ENCODE measurements around the gene SORCS1. TPM values are rescaled to one million over a fixed set of nuclear protein-coding genes. Genes with fewer than 3 reads are reported as not detected.

Gene SORCS1
- total and polyA plus RNA-seq, 2 of the 8 experiments (the other 6 are each of a cell fraction or from before 2014, with no cell fraction given), result 4.1 to 4.6 TPM

- ChIA-PET CTCF (ENCODE audit: partially characterized antibody) (interaction anchor here (0.7 to 4.6 kb wide), 13 partner anchors 12 to 1269 kb away, joined by 3 to 26 read pairs (median 3); no protein-coding TSS in a partner anchor), POLR2A (ENCODE audit: partially characterized antibody) (no interaction called here)
- H3K23me2 ChIP-seq (ENCODE audit: low read depth, low read length), result no peaks in the 10 kb centered on the region; the same call in 1 of the 2 replicates
- no peak overlapping the region for H3K23ac ChIP-seq (ENCODE audit: insufficient read length)
- no peak overlapping the region for H2BK15ac ChIP-seq (ENCODE audit: low read length)
- H2BK12ac ChIP-seq (ENCODE audit: low read depth, low read length), result no peak overlapping the region
- no peak overlapping the region for H4K5ac ChIP-seq (ENCODE audit: insufficient read length, low read depth, low read length)
- no peak overlapping the region for H3K27ac ChIP-seq (ENCODE audit: low read depth, low read length)
- H3K79me2 ChIP-seq (ENCODE audit: control insufficient read depth in 1 of 2, insufficient read depth in 2 of 2, low read length in 2 of 2), result no peaks in the 10 kb centered on the region
- no peak overlapping the region for H2AFZ ChIP-seq (ENCODE audit: low read length)
- H3K4ac ChIP-seq (replicated peaks; ENCODE audit: insufficient read length, low read depth, low read length), result no peak overlapping the region
- H4K20me1 ChIP-seq (replicated peaks in 1 of 2; ENCODE audit: control insufficient read depth in 1 of 2, insufficient read depth in 2 of 2, low read length in 2 of 2), result no peaks in the 10 kb centered on the region
- H3K27me3 ChIP-seq (replicated peaks in 1 of 4; ENCODE audit: control insufficient read depth in 3 of 4, extremely low read depth in 1 of 4, insufficient read depth in 3 of 4, low read length in 3 of 4), result no peaks in the 10 kb centered on the region
- H3K14ac ChIP-seq (ENCODE audit: insufficient read length), result no peak overlapping the region
- H3K79me1 ChIP-seq (ENCODE audit: low read depth, low read length), result no peaks in the 10 kb centered on the region
- H4K91ac ChIP-seq (replicated peaks; ENCODE audit: insufficient read length, low read length), result no peak overlapping the region
- no peaks in the 10 kb centered on the region; a peak in 1 of 8 replicates for H3K36me3 ChIP-seq (ENCODE audit: control insufficient read depth in 2 of 4, insufficient read depth in 4 of 4, low read length in 3 of 4)
- no peak overlapping the region for H3K9ac ChIP-seq (replicated peaks in 1 of 4; ENCODE audit: extremely low read depth in 1 of 4, low read depth in 3 of 4, low read length in 3 of 4)
- no peak overlapping the region for H3K4me2 ChIP-seq (ENCODE audit: insufficient read depth in 1 of 2, low read depth in 2 of 2, low read length in 2 of 2)
- DNase-seq (ENCODE audit: low read depth in 1 of 2, low spot score in 2 of 2) (no peak), FAIRE-seq (no peak)
- H4K8ac ChIP-seq (ENCODE audit: extremely low read depth, insufficient read depth, low read length), result no peak overlapping the region
- H3K56ac ChIP-seq (replicated peaks; ENCODE audit: insufficient read length, low read depth, low read length), result no peak overlapping the region
- H3K18ac ChIP-seq (ENCODE audit: extremely low read depth, low read length), result no peak overlapping the region
- no peak overlapping the region for H2AK5ac ChIP-seq (ENCODE audit: low read depth, low read length)
- H2BK120ac ChIP-seq (replicated peaks; ENCODE audit: low read depth, low read length), result no peak overlapping the region
- no peaks in the 10 kb centered on the region for H3K9me3 ChIP-seq (ENCODE audit: insufficient read depth in 2 of 2, low read depth in 1 of 2, low read length in 1 of 2)
- TF ChIP-seq RNF2 (IDR thresholded peaks at IDR 0.05; ENCODE audit: borderline replicate concordance, low read depth, low read length, missing control alignments, poor library complexity, severe bottlenecking) (no peak), BCL11A (IDR thresholded peaks at IDR 0.05; ENCODE audit: low read depth in 2 of 2, low read length in 2 of 2) (no peak), YY1 (IDR thresholded peaks at IDR 0.05; ENCODE audit: low read depth, low read length) (0 out of 2 replicates have a peak, but pooled peaks have one; percentile 34), RAD21 (IDR thresholded peaks at IDR 0.05 in 1 of 2, conservative IDR thresholded peaks at IDR 0.05 in 1 of 2; ENCODE audit: low read depth in 2 of 2, low read length in 2 of 2) (peak; percentile 40 to 54; a peak in 3 of 4 replicates), GABPA (IDR thresholded peaks at IDR 0.05; ENCODE audit: borderline replicate concordance, insufficient read depth, low read length) (no peak), ZNF274 (IDR thresholded peaks at IDR 0.05; ENCODE audit: borderline replicate concordance, extremely low read depth, low read length) (no peak), USF2 (IDR thresholded peaks at IDR 0.05; ENCODE audit: low read length) (no peak), CTCF (IDR thresholded peaks at IDR 0.05; ENCODE audit: control extremely low read depth in 1 of 3, insufficient read depth in 1 of 3, low read depth in 1 of 3, low read length in 3 of 3) (peak; percentile 38 to 51 (median 42)), SIX5 (IDR thresholded peaks at IDR 0.05; ENCODE audit: low read depth, low read length) (no peak)
- no peak overlapping the region for H2BK5ac ChIP-seq (ENCODE audit: low read depth, low read length)
- WGBS, 2 experiments (ENCODE audit: extremely low coverage in 1 of 2, insufficient coverage in 1 of 2, insufficient read length in 1 of 2, insufficient replicate concordance in 2 of 2, low coverage in 1 of 2, low lambda C conversion rate in 2 of 2, missing lambda C conversion rate in 1 of 2), result 67% methylated on average over 1 of the region's 1 CpG; no CpG with 5 or more reads in 1 of the 2 experiments
- H3K4me1 ChIP-seq (replicated peaks in 1 of 4; ENCODE audit: control insufficient read depth in 3 of 4, insufficient read depth in 4 of 4, low read length in 3 of 4), result no peaks in the 10 kb centered on the region
- H2BK20ac ChIP-seq (ENCODE audit: low read length), result no peak overlapping the region
- H3K4me3 ChIP-seq (ENCODE audit: extremely low read depth in 1 of 4, insufficient read depth in 2 of 4, low read depth in 3 of 4, low read length in 4 of 4), result no peak overlapping the region
Observed at GRCh38 chr10:106765241-106765754, 399.2 kb downstream of the SORCS1 start.
